Vagina (tissue), 2 donors: Measurements from ENCODE around the gene ST6GAL2. TPM values are rescaled to one million over a fixed set of nuclear protein-coding genes. Genes with fewer than 3 reads are reported as not detected.

Source experiments
- DNase-seq, 2 donors: peaks; one replicate each; pipeline ENCODE4 v3.0.0-alpha.2; 2017; ENCODE audit errors: extremely low spot score in 2 of 2
- H3K27ac ChIP-seq: fragments of 200-600 bp; sonication (generic); one replicate; pipeline ENCODE4 v1.5.1; 2019
- H3K27me3 ChIP-seq: fragments of 200-600 bp; sonication (generic); one replicate; pipeline ENCODE4 v1.5.1; 2019
- H3K36me3 ChIP-seq, 2 donors: fragments of 200-600 bp; sonication (generic); one replicate each; pipeline ENCODE4 v1.5.1; 2017 to 2019
- H3K4me1 ChIP-seq: fragments of 200-600 bp; sonication (generic); one replicate; pipeline ENCODE4 v1.5.1; 2019
- H3K4me3 ChIP-seq, 2 donors: fragments of 200-600 bp; sonication (generic); 1 replicate in 1 of 2; 2 replicates in 1 of 2; pipeline ENCODE4 v1.5.1; 2016 to 2019
- H3K9me3 ChIP-seq: fragments of 200-600 bp; sonication (generic); one replicate; pipeline ENCODE4 v1.5.1; 2019
- CTCF ChIP-seq, 3 experiments: fragments of 450-650 bp in 2 of 3; fragments of 200-600 bp in 1 of 3; sonication (generic) in 1 of 3; IDR thresholded peaks; one replicate each; pipeline ENCODE4 v1.5.1; 2017 to 2019; ENCODE audit warnings: antibody characterized with exemption in 3 of 3, mild to moderate bottlenecking in 2 of 3, moderate library complexity in 2 of 3
- POLR2A ChIP-seq, 2 donors: fragments of 450-650 bp; IDR thresholded peaks; one replicate each; pipeline ENCODE4 v1.6.1; 2017; ENCODE audit warnings: antibody characterized with exemption in 2 of 2, mild to moderate bottlenecking in 2 of 2, moderate library complexity in 2 of 2
- POLR2AphosphoS5 ChIP-seq, 2 donors: sonication (generic); formaldehyde crosslinking; IDR thresholded peaks; one replicate each; pipeline ENCODE4 v1.9.0; 2017; ENCODE audit warnings: antibody characterized with exemption in 2 of 2, mild to moderate bottlenecking in 2 of 2, low read depth in 1 of 2; ENCODE audit not compliant: insufficient read depth in 1 of 2
- intact Hi-C: fragments of 100-400 bp; cut with DNase I; formaldehyde crosslinking; loops from one replicate; pipeline ENCODE4 v1.15.1; 2023
- total RNA-seq: library from RNA; depleted of rRNA; stranded (reverse); fragments of >200 nt; gene quantifications from one replicate; pipeline ENCODE4 v1.2.3, GENCODE V29; 2016

Gene ST6GAL2
- total RNA-seq, 1 donor from 2014 or later, result 2.9 TPM

- Histone ChIP-seq H3K9me3 (no peaks in the 10 kb centered on the region), H3K27ac (no peak overlapping the region), H3K27me3 (no peaks in the 10 kb centered on the region), H3K4me3 (no peak overlapping the region), H3K4me1 (no peaks in the 10 kb centered on the region), H3K36me3 (no peaks in the 10 kb centered on the region)
- DNase-seq, result peak in 1 of 2 donors; percentile 32
- intact Hi-C loops, result no loop called here
- TF ChIP-seq CTCF (IDR thresholded peaks at IDR 0.05) (no peak), POLR2AphosphoS5 (IDR thresholded peaks at IDR 0.05; ENCODE audit: insufficient read depth in 1 of 2, low read depth in 1 of 2) (no peak), POLR2A (IDR thresholded peaks at IDR 0.05) (no peak)
Measured at GRCh38 chr2:106781196-106781595, 104.8 kb downstream of the ST6GAL2 start.

GRCh38 chr2:106771811-106772210 lies 114.2 kb downstream of the ST6GAL2 start:
- peak in 1 of 2 donors; percentile 56 for DNase-seq
- no peaks in the 10 kb centered on the region for H3K27me3 ChIP-seq
- intact Hi-C loops, result no loop called here
- no peaks in the 10 kb centered on the region for H3K9me3 ChIP-seq
- no peak for TF ChIP-seq CTCF (IDR thresholded peaks at IDR 0.05)
- no peak for TF ChIP-seq POLR2A (IDR thresholded peaks at IDR 0.05)
- no peak for TF ChIP-seq POLR2AphosphoS5 (IDR thresholded peaks at IDR 0.05; ENCODE audit: insufficient read depth in 1 of 2, low read depth in 1 of 2)
- no peaks in the 10 kb centered on the region for H3K4me1 ChIP-seq
- no peak overlapping the region for H3K27ac ChIP-seq
- no peak overlapping the region for H3K4me3 ChIP-seq
- no peaks in the 10 kb centered on the region for H3K36me3 ChIP-seq

- Histone ChIP-seq H3K4me1 (no peaks in the 10 kb centered on the region), H3K9me3 (no peaks in the 10 kb centered on the region), H3K36me3 (no peaks in the 10 kb centered on the region), H3K27me3 (no peaks in the 10 kb centered on the region), H3K4me3 (no peak overlapping the region), H3K27ac (no peak overlapping the region)
- peak in 1 of 2 donors; percentile 58 for DNase-seq
- intact Hi-C loops, result no loop called here
- no peak for TF ChIP-seq CTCF (IDR thresholded peaks at IDR 0.05)
- TF ChIP-seq POLR2AphosphoS5 (IDR thresholded peaks at IDR 0.05; ENCODE audit: insufficient read depth in 1 of 2, low read depth in 1 of 2), result no peak
- no peak for TF ChIP-seq POLR2A (IDR thresholded peaks at IDR 0.05)
Measured at GRCh38 chr2:106770986-106771385, 115.0 kb downstream of the ST6GAL2 start.

GRCh38 chr2:106764614-106765013 lies 121.4 kb downstream of the ST6GAL2 start:
- no peak for TF ChIP-seq CTCF (IDR thresholded peaks at IDR 0.05)
- H3K4me1 ChIP-seq, result no peaks in the 10 kb centered on the region
- H3K4me3 ChIP-seq, result no peak overlapping the region
- H3K27me3 ChIP-seq, result no peaks in the 10 kb centered on the region
- H3K27ac ChIP-seq, result no peak overlapping the region
- no peaks in the 10 kb centered on the region for H3K9me3 ChIP-seq
- no peaks in the 10 kb centered on the region for H3K36me3 ChIP-seq
- intact Hi-C loops, result no loop called here
- DNase-seq, result no peak

GRCh38 chr2:106759966-106760365 lies 126.0 kb downstream of the ST6GAL2 start:
- no peak for TF ChIP-seq CTCF (IDR thresholded peaks at IDR 0.05)
- TF ChIP-seq POLR2A (IDR thresholded peaks at IDR 0.05), result no peak
- TF ChIP-seq POLR2AphosphoS5 (IDR thresholded peaks at IDR 0.05; ENCODE audit: insufficient read depth in 1 of 2, low read depth in 1 of 2), result no peak
- intact Hi-C loops, result no loop called here
- DNase-seq, result no peak
- Histone ChIP-seq H3K27me3 (no peaks in the 10 kb centered on the region), H3K4me1 (no peaks in the 10 kb centered on the region), H3K9me3 (no peaks in the 10 kb centered on the region), H3K36me3 (no peaks in the 10 kb centered on the region), H3K4me3 (no peak overlapping the region), H3K27ac (no peak overlapping the region)
